OCI-LY3 (cell line): ENCODE measurements around the gene CARNS1.
"Not testable (repeated sequence)": the region's sequence is repeated elsewhere in the genome, so short reads cannot be mapped to it uniquely, and the experiment has no call there.

Source experiments
- H2AFZ ChIP-seq: fragments of 200-600, 300-600 bp; shearing (Covaris generic); 2 replicates; pipeline ENCODE4 v1.6.0; 2014; ENCODE audit warnings: antibody characterized with exemption, low read depth, low read length
- H3K27ac ChIP-seq: fragments of 200-600, 300-600 bp; sonication (generic); 2 replicates; pipeline ENCODE4 v1.5.1; 2014; ENCODE audit warnings: mild to moderate bottlenecking, low read length, moderate library complexity, mixed read lengths
- H3K27me3 ChIP-seq: fragments of 200-600, 300-600 bp; sonication (generic); 2 replicates; pipeline ENCODE4 v1.6.1; 2014; ENCODE audit warnings: low read depth, low read length, mixed read lengths
- H3K36me3 ChIP-seq: fragments of 200-600, 300-600 bp; sonication (generic); replicated peaks from 2 replicates; pipeline ENCODE3; 2014; ENCODE audit warnings: low read depth, low read length, mixed read lengths
- H3K4me1 ChIP-seq: fragments of 300-600, 200-600 bp; sonication (generic); 2 replicates; pipeline ENCODE4 v1.6.1; 2014; ENCODE audit warnings: low read length, mixed read lengths
- H3K4me2 ChIP-seq: fragments of 200-600, 300-600 bp; sonication (generic); 2 replicates; pipeline ENCODE4 v1.6.1; 2014; ENCODE audit warnings: low read length, mixed read lengths
- H3K4me3 ChIP-seq: fragments of 300-600, 200-600 bp; sonication (generic); 2 replicates; pipeline ENCODE4 v1.5.1; 2014; ENCODE audit warnings: antibody characterized with exemption, mild to moderate bottlenecking, low read length, moderate library complexity
- H3K79me2 ChIP-seq: fragments of 300-600, 200-600 bp; shearing (Covaris generic); 2 replicates; pipeline ENCODE4 v1.6.1; 2014; ENCODE audit warnings: mild to moderate bottlenecking, low read length, mixed read lengths
- H3K9ac ChIP-seq: fragments of 300-600, 200-600 bp; shearing (Covaris generic); 2 replicates; pipeline ENCODE4 v1.6.0; 2014; ENCODE audit warnings: mild to moderate bottlenecking, low read length, moderate library complexity
- H3K9me3 ChIP-seq: fragments of 200-600, 300-600 bp; shearing (Covaris generic); 2 replicates; pipeline ENCODE4 v1.6.1; 2014; ENCODE audit warnings: low read length, mixed read lengths; ENCODE audit not compliant: insufficient read depth
- H4K20me1 ChIP-seq: fragments of 200-600, 300-600 bp; sonication (generic); 2 replicates; pipeline ENCODE4 v1.6.1; 2016; ENCODE audit warnings: low read length, mixed read lengths; ENCODE audit not compliant: insufficient read depth
- EZH2phosphoT487 ChIP-seq: fragments of 200-600 bp; shearing (Covaris generic); IDR thresholded peaks from 2 replicates; pipeline ENCODE4 v1.6.1; 2018; ENCODE audit warnings: antibody characterized with exemption, mixed run types, low read depth
- TF ChIP-seq, protein P1 (sequence below): fragments of 200-600, 300-600 bp; sonication (generic); IDR thresholded peaks from 2 replicates; pipeline ENCODE4 v1.5.1; 2014; ENCODE audit warnings: antibody characterized with exemption, low read length, low read depth

The CARNS1 gene

DNA sequence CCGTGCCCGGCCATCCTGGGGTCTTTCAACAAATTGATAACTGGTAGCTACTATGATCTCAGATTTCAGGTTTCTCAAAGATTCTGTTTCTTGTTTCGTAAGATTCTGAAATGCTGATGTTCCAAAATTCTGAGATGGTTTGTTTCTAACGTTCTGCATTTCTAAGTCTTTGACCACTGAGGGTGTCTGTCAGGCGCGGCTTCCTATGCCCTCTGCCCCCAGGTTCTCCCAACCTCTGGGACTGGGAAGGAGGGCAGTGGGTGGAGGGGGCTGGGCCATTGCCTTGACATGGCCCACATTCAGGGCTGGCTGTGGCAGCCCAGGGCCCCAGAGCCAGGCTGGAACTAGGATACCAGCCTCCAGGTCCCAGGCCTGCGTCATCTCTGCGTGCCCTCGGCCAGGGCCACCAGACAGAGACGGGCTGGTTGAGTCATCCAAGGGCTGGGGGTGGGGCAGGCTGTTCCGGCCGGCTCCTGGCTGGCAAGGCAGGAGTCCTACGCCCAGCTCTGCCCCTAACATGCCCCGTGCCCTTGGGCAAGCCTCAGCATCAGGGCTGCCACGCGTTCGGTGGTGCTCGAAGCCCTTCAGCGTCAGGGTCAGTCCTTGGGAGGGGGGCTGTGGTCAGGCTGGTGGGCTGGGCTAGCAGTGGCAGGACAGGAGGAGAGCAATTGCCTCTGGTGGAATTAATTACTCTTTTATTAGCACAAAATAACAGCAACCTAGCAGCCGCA, 48.4 kb downstream of the CARNS1 start:
- TF ChIP-seq, protein P1, sequence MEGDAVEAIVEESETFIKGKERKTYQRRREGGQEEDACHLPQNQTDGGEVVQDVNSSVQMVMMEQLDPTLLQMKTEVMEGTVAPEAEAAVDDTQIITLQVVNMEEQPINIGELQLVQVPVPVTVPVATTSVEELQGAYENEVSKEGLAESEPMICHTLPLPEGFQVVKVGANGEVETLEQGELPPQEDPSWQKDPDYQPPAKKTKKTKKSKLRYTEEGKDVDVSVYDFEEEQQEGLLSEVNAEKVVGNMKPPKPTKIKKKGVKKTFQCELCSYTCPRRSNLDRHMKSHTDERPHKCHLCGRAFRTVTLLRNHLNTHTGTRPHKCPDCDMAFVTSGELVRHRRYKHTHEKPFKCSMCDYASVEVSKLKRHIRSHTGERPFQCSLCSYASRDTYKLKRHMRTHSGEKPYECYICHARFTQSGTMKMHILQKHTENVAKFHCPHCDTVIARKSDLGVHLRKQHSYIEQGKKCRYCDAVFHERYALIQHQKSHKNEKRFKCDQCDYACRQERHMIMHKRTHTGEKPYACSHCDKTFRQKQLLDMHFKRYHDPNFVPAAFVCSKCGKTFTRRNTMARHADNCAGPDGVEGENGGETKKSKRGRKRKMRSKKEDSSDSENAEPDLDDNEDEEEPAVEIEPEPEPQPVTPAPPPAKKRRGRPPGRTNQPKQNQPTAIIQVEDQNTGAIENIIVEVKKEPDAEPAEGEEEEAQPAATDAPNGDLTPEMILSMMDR, result no peak
- TF ChIP-seq EZH2phosphoT487, result no peak
- no peak overlapping the region for H2AFZ ChIP-seq
- H3K4me3 ChIP-seq, result peak overlapping the region; percentile 90
- peaks cover 15% of the 10 kb centered on the region for H3K79me2 ChIP-seq
- H3K4me2 ChIP-seq, result peak overlapping the region; percentile 90
- peak overlapping the region; percentile 95 for H3K9ac ChIP-seq
- peaks cover 4% of the 10 kb centered on the region; the same call in 1 of the 2 replicates for H3K9me3 ChIP-seq
- peak overlapping the region; percentile 54 for H3K27ac ChIP-seq
- H3K4me1 ChIP-seq, result peaks cover 45% of the 10 kb centered on the region
- no peaks in the 10 kb centered on the region for H3K27me3 ChIP-seq
- H4K20me1 ChIP-seq, result no peaks in the 10 kb centered on the region
- no peaks in the 10 kb centered on the region for H3K36me3 ChIP-seq

DNA sequence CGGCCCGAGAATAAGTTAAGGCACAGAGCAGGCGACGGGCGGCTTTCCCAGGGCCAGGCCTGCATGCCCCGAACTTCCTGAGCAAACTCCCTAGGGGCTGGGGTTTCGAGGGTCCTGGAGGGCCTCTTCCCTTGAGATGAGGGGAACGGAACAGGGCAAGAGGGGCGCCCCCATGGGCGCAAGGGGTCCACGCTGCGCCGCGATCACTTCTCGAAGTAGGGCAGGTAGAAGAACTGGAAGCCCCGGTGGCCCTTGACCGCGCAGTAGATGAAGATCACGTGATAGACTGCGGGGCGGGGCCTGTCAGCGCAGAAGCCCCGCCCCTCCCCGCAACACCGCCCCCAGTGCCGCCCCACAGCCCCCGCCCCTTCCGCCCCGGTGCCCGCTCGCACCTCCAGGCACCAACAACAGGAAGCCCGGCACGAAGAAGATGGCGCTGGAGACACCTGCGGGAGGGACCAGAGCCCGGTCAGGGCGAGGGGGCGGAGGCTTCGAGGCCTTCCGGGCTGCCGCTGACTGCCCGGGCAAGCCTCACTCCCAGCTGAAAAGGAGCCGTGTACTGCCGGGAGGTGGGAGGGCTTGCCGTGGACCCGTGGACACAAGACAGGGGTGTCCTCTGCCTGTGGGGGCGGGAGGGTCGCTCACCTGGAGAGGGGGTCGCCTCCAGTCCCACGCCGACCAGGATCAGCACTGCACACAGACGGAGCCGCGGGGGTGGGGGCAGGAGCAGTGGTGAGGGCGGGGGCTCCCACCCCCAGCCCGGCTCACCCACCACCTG, 49.1 kb downstream of the CARNS1 start:
- Histone ChIP-seq H3K4me1 (peaks cover 40% of the 10 kb centered on the region), H3K9me3 (no peaks in the 10 kb centered on the region; the same call in 1 of the 2 replicates)

GRCh38 chr11:67465189-67465510, 49.7 kb downstream of the CARNS1 start:
- H3K36me3 ChIP-seq, result no peaks in the 10 kb centered on the region
- peaks cover 15% of the 10 kb centered on the region for H3K79me2 ChIP-seq
- H3K27ac ChIP-seq, result peak overlapping the region; percentile 73
- no peaks in the 10 kb centered on the region for H3K9me3 ChIP-seq
- TF ChIP-seq, protein P1, result no peak
- no peak for TF ChIP-seq EZH2phosphoT487
- H3K9ac ChIP-seq, result peak overlapping the region; percentile 95
- peak overlapping the region; percentile 90 for H3K4me3 ChIP-seq
- peak overlapping the region; percentile 91 for H3K4me2 ChIP-seq
- no peak overlapping the region for H2AFZ ChIP-seq
- no peaks in the 10 kb centered on the region for H4K20me1 ChIP-seq
- peaks cover 40% of the 10 kb centered on the region for H3K4me1 ChIP-seq
- no peaks in the 10 kb centered on the region for H3K27me3 ChIP-seq

More for the DNA sequence above, 49.1 kb downstream of the CARNS1 start:
- Histone ChIP-seq H2AFZ (no peak overlapping the region; the same call in 1 of the 2 replicates), H3K79me2 (peaks cover 15% of the 10 kb centered on the region), H3K36me3 (no peaks in the 10 kb centered on the region), H4K20me1 (no peaks in the 10 kb centered on the region), H3K4me2 (peak overlapping the region; percentile 91), H3K4me3 (peak overlapping the region; percentile 90), H3K9ac (peak overlapping the region; percentile 95), H3K27ac (peak overlapping the region; percentile 73), H3K27me3 (no peaks in the 10 kb centered on the region)
- TF ChIP-seq EZH2phosphoT487, result no peak
- TF ChIP-seq, protein P1, result no peak; the same call in 1 of the 2 replicates

- not testable (repeated sequence) for H3K36me3 ChIP-seq, H3K9me3 ChIP-seq, H3K27me3 ChIP-seq, H2AFZ ChIP-seq, H4K20me1 ChIP-seq
- peak overlapping the region; percentile 90 for H3K4me3 ChIP-seq
- H3K9ac ChIP-seq, result peak overlapping the region; percentile 95
- H3K4me2 ChIP-seq, result peak overlapping the region; percentile 91
- H3K79me2 ChIP-seq, result peaks cover 15% of the 10 kb centered on the region
- H3K4me1 ChIP-seq, result peaks cover 40% of the 10 kb centered on the region
- H3K27ac ChIP-seq, result peak overlapping the region; percentile 73
These were observed 50.1 kb downstream of the CARNS1 start for GRCh38 chr11:67465530-67465929.
